Measurements from ENCODE around the gene PSMB2.

The PSMB2 gene

DNA sequence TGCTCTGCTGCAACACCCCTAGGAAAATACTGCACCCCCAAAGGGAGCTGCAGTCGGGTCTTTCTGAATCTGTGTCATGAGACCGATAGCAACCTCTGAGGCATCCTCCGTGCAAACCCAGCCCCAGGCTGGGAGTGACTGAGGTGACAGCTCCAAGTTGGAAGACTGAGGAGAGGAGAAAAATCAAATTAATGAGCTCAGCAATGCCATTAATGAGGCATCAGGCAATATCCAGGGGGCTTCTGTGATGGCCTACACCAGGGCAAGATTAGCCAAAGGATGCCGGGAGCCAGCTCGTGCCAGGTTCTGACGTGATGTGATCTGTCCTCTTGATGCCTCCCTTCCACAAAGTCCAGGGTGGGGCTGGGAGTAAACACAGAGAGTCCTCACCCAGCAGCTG lies 30.8 kb upstream of the PSMB2 start:
- H3K27ac ChIP-seq = no peak overlapping the region
- TF ChIP-seq, protein P1, sequence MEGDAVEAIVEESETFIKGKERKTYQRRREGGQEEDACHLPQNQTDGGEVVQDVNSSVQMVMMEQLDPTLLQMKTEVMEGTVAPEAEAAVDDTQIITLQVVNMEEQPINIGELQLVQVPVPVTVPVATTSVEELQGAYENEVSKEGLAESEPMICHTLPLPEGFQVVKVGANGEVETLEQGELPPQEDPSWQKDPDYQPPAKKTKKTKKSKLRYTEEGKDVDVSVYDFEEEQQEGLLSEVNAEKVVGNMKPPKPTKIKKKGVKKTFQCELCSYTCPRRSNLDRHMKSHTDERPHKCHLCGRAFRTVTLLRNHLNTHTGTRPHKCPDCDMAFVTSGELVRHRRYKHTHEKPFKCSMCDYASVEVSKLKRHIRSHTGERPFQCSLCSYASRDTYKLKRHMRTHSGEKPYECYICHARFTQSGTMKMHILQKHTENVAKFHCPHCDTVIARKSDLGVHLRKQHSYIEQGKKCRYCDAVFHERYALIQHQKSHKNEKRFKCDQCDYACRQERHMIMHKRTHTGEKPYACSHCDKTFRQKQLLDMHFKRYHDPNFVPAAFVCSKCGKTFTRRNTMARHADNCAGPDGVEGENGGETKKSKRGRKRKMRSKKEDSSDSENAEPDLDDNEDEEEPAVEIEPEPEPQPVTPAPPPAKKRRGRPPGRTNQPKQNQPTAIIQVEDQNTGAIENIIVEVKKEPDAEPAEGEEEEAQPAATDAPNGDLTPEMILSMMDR (conservative IDR thresholded peaks at IDR 0.05) = no peak

GRCh38 chr1:35668506-35668905 lies 27.2 kb upstream of the PSMB2 start:
- TF ChIP-seq, protein P1 (conservative IDR thresholded peaks at IDR 0.05) = no peak
- no peak overlapping the region for H3K27ac ChIP-seq

DNA sequence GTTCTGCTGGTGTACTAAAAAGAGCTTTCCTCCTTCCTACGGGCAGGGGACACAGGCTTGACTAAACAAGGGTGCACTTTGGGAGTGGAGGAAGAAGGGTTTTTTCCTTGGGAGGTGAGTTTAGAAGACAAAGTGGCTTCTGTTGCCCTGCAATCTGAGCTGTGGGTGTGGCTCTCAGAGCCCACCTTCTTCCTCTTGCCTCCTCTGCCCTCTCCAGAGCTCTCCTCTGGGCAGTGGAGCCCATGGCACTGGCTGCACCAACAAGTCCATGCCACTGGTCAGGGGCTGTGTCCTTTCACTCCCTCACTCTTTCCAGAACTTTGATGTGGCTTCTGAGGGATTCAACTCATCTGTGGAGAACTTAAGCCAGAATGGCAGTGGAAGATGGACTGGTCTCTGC lies 25.6 kb upstream of the PSMB2 start:
- no peak overlapping the region for H3K27ac ChIP-seq
- TF ChIP-seq, protein P1 (conservative IDR thresholded peaks at IDR 0.05) = no peak

DNA sequence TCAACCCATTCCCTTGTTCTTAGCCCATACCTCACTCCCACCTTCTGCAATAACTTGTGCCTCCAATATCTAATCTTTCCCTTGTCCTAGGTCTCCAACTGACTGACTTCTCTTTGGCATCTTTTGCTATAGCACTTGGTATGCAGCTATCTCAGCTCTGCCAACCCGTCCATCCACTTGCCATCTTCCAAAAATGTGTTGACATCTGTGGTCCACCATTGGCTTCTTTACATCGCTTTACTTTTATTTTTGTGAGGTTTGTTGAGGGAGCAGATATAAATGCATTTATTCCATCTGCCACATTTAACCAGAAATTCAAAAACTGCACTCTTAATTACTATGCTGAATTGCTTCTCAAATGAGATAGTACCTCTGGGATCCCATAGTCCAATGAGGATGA lies 24.9 kb upstream of the PSMB2 start:
- H3K27ac ChIP-seq = no peak overlapping the region
- TF ChIP-seq, protein P1 (conservative IDR thresholded peaks at IDR 0.05) = no peak

- TF ChIP-seq, protein P1 (conservative IDR thresholded peaks at IDR 0.05) = no peak
Measured at GRCh38 chr1:35663434-35663833, 22.1 kb upstream of the PSMB2 start.

GRCh38 chr1:35661474-35661795 lies 20.1 kb upstream of the PSMB2 start:
- TF ChIP-seq, protein P1 (conservative IDR thresholded peaks at IDR 0.05) = no peak

More at GRCh38 chr1:35663434-35663833, 22.1 kb upstream of the PSMB2 start:
- no peak overlapping the region for H3K27ac ChIP-seq

DNA sequence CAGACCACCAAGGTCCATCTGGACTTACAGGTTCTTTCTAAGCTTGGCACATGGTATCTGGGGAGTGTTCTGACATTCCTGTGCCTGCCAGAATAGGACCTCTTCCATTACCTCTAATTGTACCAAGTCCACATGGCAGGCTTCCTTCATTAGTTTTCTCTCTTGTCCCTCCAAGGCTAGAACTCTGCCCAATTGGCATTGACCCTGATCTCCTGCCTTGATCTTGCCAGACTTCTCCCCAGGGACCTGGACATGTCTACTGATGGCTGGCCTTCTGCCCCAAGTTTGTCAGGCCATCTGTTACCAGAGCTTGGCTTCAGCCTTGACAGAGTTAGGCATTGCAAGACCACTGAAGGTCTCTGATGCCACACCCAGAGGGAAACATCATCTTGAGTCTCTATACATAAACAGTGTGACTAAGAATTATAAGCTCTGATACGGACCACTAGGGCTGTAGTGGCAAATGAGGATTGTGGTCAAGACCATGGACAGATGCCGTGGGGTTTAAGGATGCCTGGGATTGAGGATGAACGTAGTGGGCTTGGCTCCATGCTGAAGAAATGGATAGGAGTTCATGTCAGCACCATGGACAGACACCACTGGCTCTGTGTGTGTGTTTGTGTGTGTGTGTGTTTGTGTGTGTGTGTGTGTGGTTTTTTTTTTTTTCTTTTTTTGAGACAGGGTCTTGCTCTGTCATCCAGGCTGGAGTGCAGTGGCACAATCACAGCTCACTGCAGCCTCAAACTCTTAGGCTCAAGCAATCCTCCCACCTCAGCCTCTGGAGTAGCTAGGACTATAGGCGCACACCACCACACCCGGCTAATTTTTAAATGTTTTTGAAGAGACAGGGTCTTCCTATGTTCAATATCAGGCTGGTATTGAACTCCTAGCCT lies 19.5 kb upstream of the PSMB2 start:
- TF ChIP-seq, protein P1 (conservative IDR thresholded peaks at IDR 0.05) = no peak

More at GRCh38 chr1:35661474-35661795, 20.1 kb upstream of the PSMB2 start:
- H3K27ac ChIP-seq = no peak overlapping the region

More for the DNA sequence above, 19.5 kb upstream of the PSMB2 start:
- H3K27ac ChIP-seq = no peak overlapping the region
